Neuron (in vitro differentiated cells): ENCODE data around the gene SDR39U1.

ENCODE experiments used
- H2AFZ ChIP-seq: one replicate; pipeline ENCODE4 v1.6.1; 2013; ENCODE audit warnings: low read depth, mild to moderate bottlenecking, inconsistent platforms, low read length, moderate library complexity
- H3K27me3 ChIP-seq: one replicate; pipeline ENCODE4 v1.6.1; 2013; ENCODE audit warnings: low read length; ENCODE audit not compliant: insufficient read depth
- H3K36me3 ChIP-seq: one replicate; pipeline ENCODE4 v1.6.1; 2013; ENCODE audit warnings: low read length; ENCODE audit not compliant: insufficient read depth
- H3K4me1 ChIP-seq: one replicate; pipeline ENCODE4 v1.6.1; 2013; ENCODE audit warnings: low read length; ENCODE audit not compliant: insufficient read depth
- H3K4me3 ChIP-seq: 2 replicates; pipeline ENCODE4 v1.5.1; 2013; ENCODE audit warnings: mild to moderate bottlenecking, low read length, moderate library complexity
- H3K9me3 ChIP-seq: one replicate; pipeline ENCODE4 v1.6.1; 2013; ENCODE audit warnings: low read length

SDR39U1 gene

GRCh38 chr14:24418492-24418873 is 24.1 kb downstream of the SDR39U1 start:
- Histone ChIP-seq H3K36me3 (no peaks in the 10 kb centered on the region), H3K27me3 (peaks cover 37% of the 10 kb centered on the region), H3K4me1 (no peaks in the 10 kb centered on the region), H3K9me3 (no peaks in the 10 kb centered on the region), H2AFZ (no peak overlapping the region), H3K4me3 (no peak overlapping the region)

GRCh38 chr14:24417832-24418491 is 24.6 kb downstream of the SDR39U1 start:
- Histone ChIP-seq H3K9me3 (no peaks in the 10 kb centered on the region), H2AFZ (no peak overlapping the region), H3K36me3 (no peaks in the 10 kb centered on the region), H3K4me1 (no peaks in the 10 kb centered on the region), H3K4me3 (no peak overlapping the region), H3K27me3 (peaks cover 35% of the 10 kb centered on the region)

GRCh38 chr14:24416932-24417619 is 25.5 kb downstream of the SDR39U1 start:
- Histone ChIP-seq H3K4me1 (no peaks in the 10 kb centered on the region), H2AFZ (no peak overlapping the region)

GRCh38 chr14:24416254-24416931 is 26.2 kb downstream of the SDR39U1 start:
- H2AFZ ChIP-seq, result no peak overlapping the region
- peaks cover 28% of the 10 kb centered on the region for H3K27me3 ChIP-seq
- H3K36me3 ChIP-seq, result no peaks in the 10 kb centered on the region
- no peaks in the 10 kb centered on the region for H3K9me3 ChIP-seq
- no peaks in the 10 kb centered on the region for H3K4me1 ChIP-seq
- H3K4me3 ChIP-seq, result no peak overlapping the region

More at GRCh38 chr14:24416932-24417619, 25.5 kb downstream of the SDR39U1 start:
- H3K27me3 ChIP-seq, result peaks cover 28% of the 10 kb centered on the region
- H3K36me3 ChIP-seq, result no peaks in the 10 kb centered on the region
- no peak overlapping the region for H3K4me3 ChIP-seq
- H3K9me3 ChIP-seq, result no peaks in the 10 kb centered on the region

GRCh38 chr14:24415421-24416253 is 26.9 kb downstream of the SDR39U1 start:
- no peaks in the 10 kb centered on the region for H3K36me3 ChIP-seq
- H2AFZ ChIP-seq, result no peak overlapping the region
- no peaks in the 10 kb centered on the region for H3K4me1 ChIP-seq
- H3K27me3 ChIP-seq, result peaks cover 26% of the 10 kb centered on the region
- H3K4me3 ChIP-seq, result no peak overlapping the region
- no peaks in the 10 kb centered on the region for H3K9me3 ChIP-seq

- H2AFZ ChIP-seq, result no peak overlapping the region
- no peaks in the 10 kb centered on the region for H3K4me1 ChIP-seq
- peaks cover 19% of the 10 kb centered on the region for H3K27me3 ChIP-seq
- H3K4me3 ChIP-seq, result no peak overlapping the region
- no peaks in the 10 kb centered on the region for H3K9me3 ChIP-seq
- H3K36me3 ChIP-seq, result no peaks in the 10 kb centered on the region
These were observed 27.7 kb downstream of the SDR39U1 start for GRCh38 chr14:24414732-24415420.

- H2AFZ ChIP-seq, result no peak overlapping the region
- no peaks in the 10 kb centered on the region for H3K4me1 ChIP-seq
- no peaks in the 10 kb centered on the region for H3K9me3 ChIP-seq
- H3K27me3 ChIP-seq, result peaks cover 14% of the 10 kb centered on the region
- H3K36me3 ChIP-seq, result no peaks in the 10 kb centered on the region
- H3K4me3 ChIP-seq, result no peak overlapping the region
These were observed 28.5 kb downstream of the SDR39U1 start for GRCh38 chr14:24414077-24414476.

- Histone ChIP-seq H3K27me3 (no peaks in the 10 kb centered on the region), H3K36me3 (no peaks in the 10 kb centered on the region), H3K9me3 (no peaks in the 10 kb centered on the region), H3K4me1 (no peaks in the 10 kb centered on the region), H3K4me3 (no peak overlapping the region), H2AFZ (no peak overlapping the region)
These were observed 30.9 kb downstream of the SDR39U1 start for GRCh38 chr14:24411443-24412389.

- H2AFZ ChIP-seq, result no peak overlapping the region
- no peaks in the 10 kb centered on the region for H3K36me3 ChIP-seq
- H3K9me3 ChIP-seq, result no peaks in the 10 kb centered on the region
- H3K27me3 ChIP-seq, result no peaks in the 10 kb centered on the region
- H3K4me1 ChIP-seq, result no peaks in the 10 kb centered on the region
- no peak overlapping the region for H3K4me3 ChIP-seq
These were observed 32.6 kb downstream of the SDR39U1 start for GRCh38 chr14:24409956-24410355.

- no peaks in the 10 kb centered on the region for H3K4me1 ChIP-seq
- H3K27me3 ChIP-seq, result no peaks in the 10 kb centered on the region
- no peak overlapping the region for H2AFZ ChIP-seq
- no peaks in the 10 kb centered on the region for H3K9me3 ChIP-seq
- H3K4me3 ChIP-seq, result no peak overlapping the region
- no peaks in the 10 kb centered on the region for H3K36me3 ChIP-seq
These were observed 33.4 kb downstream of the SDR39U1 start for GRCh38 chr14:24409192-24409591.

- no peaks in the 10 kb centered on the region for H3K4me1 ChIP-seq
- H3K4me3 ChIP-seq, result no peak overlapping the region
- no peaks in the 10 kb centered on the region for H3K27me3 ChIP-seq
- no peaks in the 10 kb centered on the region for H3K9me3 ChIP-seq
- no peak overlapping the region for H2AFZ ChIP-seq
- no peaks in the 10 kb centered on the region for H3K36me3 ChIP-seq
These were observed 33.8 kb downstream of the SDR39U1 start for GRCh38 chr14:24408764-24409163.
